CD4-positive, alpha-beta T cell treated with Interleukin-12 subunit alpha and Interleukin-12 subunit beta, for 1 hour (primary cell): ENCODE measurements around the gene PAPPA.

Experiments used
- DNase-seq: peaks from one replicate; pipeline ENCODE4 v3.0.0-alpha.2; 2020

The PAPPA gene

DNA sequence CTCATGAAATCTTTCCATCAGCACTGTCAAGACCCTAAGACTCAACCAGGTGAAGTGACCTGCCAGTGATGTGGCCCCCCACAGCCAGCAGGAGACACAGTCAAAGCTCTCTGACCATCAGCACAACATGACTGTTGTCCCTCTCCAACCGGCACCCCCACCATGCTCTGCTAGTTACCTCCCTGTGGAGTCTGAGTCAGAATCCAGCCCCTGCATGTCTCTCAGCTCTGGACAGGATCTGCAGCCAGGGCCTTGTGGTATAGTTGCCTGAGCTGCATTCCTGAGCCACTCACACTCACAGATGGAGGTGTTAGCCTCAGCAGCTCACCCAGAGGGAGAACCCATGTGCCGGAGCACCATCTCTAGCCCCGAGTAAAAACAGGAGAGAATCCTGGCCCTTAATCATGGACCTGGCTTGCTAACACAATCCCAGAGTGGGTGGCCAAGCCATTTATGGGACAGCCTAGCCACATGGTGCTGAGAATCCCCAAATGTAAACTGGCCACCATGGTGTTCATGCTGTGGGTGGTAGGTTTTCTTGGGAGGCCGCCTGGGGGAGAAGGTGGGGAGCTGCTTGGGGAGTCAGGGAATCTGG lies 237.8 kb downstream of the PAPPA start:
- DNase-seq = no peak

DNA sequence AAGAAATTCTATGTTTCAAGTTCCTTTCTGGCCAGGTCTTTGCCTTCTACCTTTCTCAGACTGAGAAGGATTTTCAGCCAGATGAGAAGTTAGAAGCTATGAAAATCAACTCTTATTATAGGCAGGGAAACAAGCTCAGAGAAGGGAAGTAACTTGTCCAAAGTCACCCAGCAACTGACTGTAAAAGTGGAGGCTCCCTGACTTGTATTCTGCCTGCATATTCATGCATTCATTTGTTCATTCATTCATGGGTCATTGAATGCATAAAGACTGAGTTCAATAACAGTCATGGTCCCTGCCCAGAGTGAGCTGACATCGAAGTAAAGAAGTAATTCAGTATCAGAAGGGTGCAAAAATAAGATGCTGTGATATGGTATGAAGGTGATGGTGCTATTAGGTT lies 239.6 kb downstream of the PAPPA start:
- DNase-seq = no peak

DNA sequence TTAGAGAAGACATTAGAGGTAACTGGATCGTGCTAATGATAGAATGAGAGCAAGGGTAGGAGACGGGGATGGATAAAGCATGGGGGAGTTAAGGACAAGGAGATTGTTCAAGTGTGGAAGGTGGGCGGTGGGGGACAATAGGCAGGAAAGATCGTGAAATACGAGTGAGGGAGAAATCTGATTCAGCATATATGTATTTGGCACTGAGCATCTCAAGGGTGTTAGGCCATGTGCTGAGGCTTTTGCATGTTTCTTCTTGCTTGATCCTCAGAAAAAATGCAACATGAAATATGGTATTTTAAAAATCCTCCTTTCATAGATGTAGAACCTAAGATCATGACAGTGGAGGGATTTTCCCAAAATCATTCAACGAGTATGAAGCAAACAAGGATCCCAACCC lies 240.5 kb downstream of the PAPPA start:
- no peak for DNase-seq

DNA sequence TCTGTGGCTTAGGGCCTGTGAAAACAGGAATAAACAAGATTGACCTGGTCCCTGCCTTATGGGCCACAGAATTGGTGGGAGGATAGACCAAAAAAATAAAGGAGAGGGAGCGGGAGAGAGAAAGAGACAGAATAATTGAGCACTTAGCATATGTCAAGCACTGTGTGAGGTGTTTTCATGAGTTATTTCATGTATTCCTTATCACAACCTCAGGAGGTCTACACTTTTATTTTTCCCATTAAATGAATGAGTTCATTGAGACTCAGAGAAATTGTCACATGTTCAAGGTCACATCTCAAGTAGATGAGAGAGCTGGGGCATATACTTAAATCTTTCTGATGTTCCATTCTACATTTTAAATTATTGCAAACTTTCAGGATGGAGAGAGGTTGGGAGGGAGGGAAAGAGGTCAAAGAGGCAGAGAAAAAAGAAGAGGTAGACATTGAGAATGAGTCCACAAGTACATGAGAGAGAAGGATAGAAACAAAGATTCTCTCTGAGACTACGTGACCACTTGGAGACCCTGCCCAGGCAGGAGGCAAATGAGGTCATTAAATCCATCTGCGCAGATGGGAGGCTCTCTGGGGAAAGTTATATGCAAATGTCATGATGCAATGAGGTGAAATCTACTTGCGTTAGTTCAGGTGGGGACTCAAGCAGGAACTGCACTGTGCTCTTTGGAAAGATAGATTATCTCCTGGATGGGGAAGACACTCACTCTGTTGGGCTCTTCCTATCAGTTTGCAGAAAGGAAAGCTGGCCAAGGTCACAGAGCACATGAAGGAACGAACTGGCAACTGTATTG lies 241.5 kb downstream of the PAPPA start:
- DNase-seq = no peak

DNA sequence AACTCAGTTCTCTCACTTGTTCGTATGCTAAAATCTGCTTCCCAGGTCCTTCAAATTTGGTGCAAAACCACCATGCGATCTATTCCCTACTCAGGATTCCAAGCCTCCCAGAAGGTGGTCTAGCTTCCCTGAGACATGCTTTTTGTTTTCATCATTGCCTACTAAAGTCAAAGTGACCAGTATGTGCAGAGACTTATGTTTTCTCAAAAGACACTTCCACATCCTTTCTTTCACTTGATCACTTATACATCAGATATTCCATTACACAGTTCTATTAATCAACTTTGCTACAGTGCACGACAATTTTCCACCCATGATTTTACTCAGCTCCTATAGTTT lies 242.1 kb downstream of the PAPPA start:
- DNase-seq = no peak

DNA sequence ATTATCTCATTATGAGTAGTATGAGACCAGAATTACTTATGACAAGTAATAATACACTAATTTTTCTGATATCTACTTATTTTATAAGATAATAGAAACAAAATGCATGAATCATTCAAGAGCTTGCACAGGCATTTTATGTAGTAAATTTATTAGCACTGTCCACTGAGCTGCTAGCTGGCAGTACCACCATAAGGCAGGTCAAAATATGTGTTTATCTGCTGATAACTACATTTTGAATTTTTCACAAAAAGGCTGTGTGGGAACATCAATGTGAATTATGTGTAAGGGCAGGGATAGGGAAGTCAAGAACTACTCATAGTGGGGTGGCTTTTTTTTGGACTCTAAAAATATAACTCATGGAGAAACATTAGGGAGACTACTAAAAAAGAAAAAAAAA lies 249.6 kb downstream of the PAPPA start:
- no peak for DNase-seq

DNA sequence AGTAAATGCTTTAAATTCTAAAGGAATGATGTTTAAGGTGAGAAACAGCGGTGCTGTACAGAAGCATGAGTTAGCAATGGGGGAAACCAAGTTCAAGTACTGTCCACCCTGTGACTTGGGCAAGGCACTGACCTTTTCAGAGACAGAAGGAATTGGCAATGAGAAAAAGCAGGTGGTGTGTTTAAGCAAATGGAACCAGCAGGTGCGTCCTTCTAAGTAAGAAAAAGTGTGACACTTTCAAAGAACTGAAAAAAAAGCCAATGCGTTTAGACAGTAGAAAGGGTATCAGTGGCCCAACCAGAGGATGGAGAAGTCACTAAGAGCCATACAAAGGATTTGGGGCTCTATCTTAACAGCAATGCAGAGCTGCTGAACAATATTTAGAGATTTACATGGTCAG lies 250.6 kb downstream of the PAPPA start:
- no peak for DNase-seq

DNA sequence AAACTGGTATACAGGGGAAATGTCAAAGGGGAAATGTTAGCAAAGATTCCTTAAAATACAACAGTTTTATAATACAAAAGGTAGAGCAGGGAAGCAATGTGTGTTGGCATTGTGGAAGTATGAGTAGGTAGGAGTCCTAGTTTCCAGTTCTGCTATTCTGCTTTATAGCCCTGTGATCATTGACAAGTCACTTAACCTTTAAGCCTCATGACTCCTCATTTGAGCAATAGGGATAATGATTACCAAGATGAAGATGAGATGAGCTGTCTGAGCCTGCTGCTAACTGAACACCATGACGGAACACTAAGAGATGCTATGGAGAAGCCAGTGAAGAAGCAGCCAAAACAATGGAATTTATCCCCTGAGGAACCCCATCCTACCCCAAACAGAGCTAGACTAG lies 251.7 kb downstream of the PAPPA start:
- no peak for DNase-seq

DNA sequence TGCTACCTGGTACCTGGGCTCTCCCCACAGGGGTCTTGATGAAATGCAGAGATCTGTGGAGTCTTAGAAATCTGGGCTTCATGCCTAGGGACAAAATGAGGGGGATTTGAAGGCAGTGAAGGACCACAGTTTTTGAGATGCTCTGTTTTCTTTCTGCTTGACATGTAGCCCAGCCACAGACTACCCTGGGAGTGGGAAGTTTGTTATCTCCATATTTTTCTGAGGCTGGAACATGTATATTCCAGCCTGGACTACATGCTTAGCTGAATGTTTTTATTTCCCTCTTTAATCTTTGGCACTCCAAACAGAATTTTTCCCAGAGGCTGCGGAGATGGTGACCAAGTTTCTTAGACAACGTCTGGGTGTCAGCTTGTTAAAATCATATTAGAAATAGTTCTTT lies 252.9 kb downstream of the PAPPA start:
- no peak for DNase-seq

DNA sequence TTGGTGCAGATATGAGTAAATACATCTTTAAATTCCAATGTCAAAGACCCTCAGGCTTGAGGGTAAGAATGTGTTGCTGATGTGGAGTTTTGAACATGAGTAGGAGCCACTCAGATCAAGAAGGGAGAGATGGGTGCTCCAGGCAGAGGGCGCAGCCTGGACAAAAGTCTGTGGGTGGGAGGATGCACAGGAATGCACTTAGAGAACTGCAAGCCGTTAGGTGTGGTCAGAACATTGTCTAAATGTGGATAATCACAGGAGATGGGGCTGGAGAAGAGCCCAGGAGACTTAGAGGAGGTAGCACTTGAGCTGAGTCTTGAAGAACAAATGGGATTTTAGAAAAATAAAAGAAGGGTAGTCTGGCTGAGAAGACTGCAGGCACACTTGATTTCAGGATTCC lies 255.5 kb downstream of the PAPPA start:
- no peak for DNase-seq

DNA sequence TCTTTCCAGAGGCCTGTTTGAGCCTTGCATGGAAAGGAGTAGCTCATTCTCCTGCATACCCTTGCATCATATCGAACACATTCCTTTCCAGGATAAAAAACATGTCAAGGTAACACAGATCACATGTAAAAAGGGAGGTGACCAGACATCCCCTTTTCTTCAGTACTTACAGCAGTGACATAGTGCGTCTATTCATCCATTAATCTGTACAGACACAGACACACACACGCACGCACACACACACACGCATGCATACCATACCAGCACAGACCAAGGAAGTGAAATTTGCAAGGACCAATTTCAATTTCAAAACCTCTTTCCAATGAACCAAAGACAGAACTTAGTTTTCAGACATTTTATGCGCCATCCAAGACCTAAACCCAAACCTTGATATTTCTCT lies 256.0 kb downstream of the PAPPA start:
- DNase-seq = no peak

DNA sequence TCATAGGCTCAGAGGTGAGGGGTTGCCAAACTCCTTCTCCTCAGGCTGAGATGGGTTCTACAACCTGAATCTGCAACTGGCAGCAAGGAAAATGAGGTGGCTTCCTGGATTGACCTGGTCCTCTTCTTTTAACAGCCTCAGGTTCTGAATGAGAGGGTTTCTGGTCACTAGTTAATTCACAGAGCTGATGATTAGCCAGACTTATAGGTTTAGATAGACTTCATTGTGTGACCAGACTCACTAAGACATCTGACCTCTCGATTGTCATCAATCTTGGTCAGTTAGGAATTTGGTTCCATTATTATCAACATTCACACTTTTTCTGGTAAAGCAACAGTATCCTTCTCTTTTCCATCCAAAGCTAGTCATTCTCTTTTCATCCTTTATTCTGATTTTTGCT lies 257.9 kb downstream of the PAPPA start:
- no peak for DNase-seq

DNA sequence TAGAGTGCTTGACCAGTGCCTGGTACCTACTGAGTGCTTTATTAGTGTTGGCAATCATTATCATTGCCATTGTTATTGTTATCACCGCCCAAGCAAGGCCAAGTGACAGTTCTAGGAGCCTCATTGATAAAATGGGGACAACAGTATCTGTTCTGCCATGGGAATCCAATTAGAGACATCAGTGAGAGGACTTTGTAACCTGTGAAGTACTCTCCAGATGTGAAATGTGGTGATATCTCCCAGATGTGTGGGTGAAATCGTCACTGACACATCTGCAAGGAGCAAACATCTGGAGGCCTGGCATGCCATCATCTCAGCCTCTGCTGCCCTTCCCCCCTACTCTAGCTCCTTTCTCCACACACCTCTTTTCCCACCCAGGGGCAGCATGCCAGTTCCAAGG lies 260.8 kb downstream of the PAPPA start:
- DNase-seq = no peak

DNA sequence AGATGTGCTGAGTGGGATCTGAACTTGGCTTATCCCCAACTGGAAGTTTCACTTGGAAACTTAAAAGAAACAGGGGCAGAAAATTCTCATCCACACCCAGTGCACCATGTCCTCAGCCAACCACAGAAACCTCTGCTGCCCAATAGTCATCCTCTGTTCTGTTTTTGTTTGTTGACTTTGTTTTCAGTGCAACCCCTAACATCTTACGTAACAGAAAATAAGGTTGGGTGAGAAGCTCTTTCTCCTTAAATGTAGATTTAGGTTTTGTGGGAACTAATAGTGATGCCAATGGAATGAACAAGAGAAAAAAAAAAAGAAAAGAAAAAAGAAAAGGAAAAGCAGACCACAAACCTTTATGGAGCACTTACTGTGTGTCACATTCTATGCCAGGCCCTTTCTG lies 262.8 kb downstream of the PAPPA start:
- no peak for DNase-seq

DNA sequence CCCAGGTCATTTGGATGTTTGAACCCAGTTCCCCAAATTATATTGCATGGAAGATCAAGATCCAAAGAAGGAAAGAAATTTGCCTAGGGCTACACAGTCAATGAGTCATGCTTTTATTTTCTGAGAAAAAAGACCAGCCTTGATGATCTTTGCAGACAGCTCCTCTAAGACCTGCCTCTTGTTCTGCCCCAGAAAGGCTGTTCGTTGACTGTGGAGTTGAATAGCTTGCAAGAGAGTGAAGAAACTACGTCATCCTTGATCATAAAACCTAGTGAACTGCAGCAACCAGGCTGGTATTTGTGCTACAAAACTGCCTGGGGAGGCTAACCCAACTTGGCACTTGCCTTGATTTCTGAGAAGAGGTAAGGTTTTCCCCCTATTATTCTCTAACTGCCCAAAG lies 263.9 kb downstream of the PAPPA start:
- DNase-seq = no peak

DNA sequence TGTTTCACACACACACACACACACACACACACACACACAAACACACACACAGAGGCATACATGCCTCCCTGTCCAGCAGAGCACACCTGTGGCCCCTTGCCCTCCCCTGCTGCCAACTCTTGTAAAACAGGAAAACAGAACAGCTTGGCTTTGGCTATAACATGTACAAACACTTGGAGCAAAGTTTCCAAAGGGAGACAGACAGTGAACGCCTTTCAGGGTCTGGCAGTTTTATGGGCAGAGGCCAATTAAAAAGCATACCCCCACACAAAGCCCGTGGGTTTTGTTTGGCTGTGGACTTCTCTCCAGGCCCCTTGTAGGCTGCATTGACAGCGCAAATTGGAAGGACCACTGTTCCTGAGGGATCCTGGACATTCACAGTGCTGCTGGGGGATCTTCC lies 265.6 kb downstream of the PAPPA start:
- no peak for DNase-seq

DNA sequence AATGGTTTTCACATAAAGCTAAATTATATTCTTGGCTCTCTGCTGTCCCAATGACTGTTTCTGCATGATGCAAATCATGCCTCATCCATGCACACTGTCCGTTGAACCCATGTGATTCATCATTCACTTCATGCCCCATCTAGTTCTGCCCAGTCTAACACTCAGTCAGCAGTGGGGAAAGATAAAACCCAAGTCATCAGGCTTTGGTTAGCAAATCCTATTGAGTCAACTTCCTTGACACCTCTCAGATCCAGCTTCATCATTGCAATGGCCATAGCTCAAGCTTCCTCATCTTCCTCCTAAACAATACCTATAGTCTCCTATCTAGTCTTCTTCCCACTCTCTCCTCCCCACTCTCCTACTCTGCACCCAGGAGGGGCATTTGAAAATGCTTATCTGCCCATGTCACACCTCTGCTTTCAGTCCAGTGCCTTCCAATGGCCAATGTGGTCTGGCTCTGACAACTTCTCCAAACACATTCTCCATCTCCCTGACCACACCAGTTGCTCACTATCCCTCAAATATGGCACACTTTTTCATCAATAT lies 267.5 kb downstream of the PAPPA start:
- DNase-seq = no peak

DNA sequence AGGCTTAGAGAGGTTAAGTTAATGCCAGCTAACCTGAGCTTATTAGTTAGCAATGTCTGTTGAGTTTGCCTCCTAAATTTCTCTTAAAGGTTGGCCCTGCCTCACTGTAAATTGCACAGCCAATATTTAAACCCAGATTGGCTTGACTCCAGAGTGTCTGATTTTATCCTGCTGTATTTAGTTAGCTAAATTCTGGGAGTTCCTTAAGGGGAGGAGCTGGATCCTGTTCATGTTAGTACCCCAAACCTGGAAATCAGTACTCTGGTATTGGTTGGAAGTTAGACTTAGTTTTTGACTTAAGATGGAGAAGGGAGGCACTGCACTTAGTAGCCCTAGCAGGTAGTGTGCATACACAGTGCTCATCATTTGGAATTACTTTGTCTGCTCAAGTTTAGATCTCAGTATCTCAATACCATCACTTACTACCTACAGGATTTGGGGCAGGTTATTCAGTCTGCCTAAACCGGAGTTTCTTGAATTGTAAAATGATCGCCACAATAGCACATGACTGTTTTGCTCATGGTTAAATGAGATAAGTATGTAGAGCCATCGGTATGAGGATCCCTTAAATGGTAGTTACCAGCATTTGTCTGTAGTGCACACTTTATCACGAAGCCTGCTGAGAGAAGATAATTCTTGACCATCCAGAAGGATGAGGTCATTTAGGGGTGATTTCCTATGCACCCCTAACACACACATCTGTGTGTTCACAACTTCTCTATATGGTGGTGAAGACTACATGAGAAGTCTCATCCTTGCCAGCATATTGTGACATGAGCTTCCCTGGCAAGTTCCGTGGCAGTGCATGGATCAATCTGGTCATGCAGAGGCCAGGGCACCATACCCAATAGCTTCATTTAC lies 268.8 kb downstream of the PAPPA start:
- no peak for DNase-seq

DNA sequence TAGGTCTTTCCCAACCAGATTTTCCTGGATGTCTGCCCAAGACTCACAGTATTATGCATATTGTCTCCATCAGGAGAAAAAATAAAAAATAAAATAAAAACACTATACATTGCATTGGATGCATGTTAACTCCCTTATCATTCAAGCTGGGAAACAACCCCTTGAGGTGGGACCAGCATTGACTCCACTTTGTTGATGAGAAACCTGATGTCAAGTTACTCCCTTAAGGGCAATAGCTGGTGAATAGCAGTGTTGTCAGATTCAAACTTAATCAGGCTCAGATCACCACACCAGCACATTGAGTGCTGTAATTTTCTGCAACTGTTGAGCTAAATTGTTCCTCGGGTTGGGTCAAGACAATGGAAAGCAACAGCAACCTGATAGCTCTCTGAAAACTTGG lies 269.6 kb downstream of the PAPPA start:
- no peak for DNase-seq

DNA sequence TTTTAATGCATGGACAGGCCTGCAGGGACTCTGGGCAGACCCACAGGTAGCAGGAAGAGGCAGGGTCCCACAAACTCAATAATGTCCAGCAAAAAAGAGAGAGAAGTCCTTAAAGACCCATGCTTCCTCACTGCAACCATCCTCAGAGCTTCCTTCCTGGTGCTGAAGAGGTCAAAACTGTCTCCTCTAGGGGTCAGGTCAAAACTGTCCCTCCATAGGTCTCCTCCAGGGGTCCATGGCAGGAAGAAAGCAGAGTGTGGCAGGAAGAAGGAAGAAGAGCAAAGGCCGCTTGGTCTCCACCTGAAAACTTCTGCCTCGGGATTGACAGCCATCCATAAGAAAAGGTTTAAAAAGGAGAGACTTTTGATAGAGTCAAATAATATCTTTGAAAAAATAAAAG lies 271.7 kb downstream of the PAPPA start:
- no peak for DNase-seq

DNA sequence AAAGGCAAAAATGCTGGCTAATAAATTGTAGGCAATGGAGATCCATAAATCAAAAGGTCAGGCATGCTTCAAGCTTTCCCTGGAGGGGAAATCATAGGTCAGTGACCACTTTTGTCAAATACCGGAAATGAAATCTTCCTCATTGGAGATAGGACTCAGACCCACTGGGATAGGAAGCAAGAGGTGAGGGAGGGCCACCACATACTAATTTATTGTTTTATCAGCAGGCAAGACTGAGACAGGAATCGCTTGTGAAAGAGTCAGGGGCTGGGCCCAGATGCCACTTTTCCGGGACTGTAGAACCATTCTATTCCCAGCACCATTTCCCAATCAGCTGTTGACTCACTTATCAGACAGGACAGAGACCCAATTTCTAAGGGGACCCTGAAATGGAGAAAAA lies 277.3 kb downstream of the PAPPA start:
- DNase-seq = no peak

DNA sequence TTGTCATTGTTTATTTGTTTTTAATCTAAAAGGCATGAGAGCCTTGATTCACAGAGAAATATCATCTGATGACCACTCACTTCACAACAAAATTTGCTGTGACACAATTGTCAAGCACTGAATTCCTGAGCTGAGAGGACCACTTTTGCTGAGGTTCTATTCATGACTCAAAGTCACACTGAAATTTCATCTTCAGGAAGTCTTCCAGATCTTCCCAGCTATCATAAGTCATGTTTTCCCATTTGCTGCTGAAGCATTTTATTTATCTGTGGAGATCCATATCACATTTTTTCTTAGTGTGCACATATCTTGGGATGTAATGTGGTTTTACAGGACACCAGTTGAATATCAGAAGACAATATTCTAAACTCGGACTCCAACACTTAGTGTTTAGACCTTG lies 278.5 kb downstream of the PAPPA start:
- no peak for DNase-seq

DNA sequence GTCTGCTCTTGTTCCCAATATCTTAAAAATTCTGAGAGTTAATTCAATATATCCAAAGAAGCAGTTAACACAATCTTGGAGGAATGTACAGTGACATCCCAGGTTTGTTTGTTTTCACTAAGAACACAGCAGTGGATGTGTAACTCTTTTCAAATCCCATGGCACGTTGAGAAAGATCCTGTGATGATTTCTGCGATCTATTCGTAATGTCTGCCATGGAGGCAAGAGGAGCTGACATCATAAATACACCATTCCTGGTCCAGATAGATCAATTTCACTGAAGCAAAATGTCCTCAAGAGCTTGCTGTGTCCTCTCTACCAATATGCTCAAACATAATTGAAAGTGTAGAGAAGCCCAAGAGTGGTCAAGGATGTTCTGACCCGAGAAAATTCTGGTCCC lies 280.7 kb downstream of the PAPPA start:
- no peak for DNase-seq

DNA sequence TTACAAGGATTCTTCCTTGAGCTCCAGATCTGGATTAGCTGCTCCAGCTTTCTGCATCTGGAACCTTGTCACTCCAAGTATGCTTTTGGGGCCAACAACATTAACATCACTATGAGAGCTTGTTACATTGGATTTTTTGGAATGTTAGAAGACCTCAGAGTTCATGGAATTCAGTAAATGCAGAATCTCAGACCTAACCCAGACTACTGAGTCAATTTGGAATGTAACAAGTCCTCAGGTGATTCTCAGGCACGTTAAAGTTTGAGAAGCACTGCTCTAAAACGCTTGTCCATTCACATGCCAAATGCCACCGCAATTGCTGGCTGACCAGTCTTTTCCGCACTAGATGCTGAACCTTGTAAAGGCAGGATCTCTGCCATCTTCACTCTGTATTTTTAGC lies 282.1 kb downstream of the PAPPA start:
- no peak for DNase-seq
